HG03159 (cell line): ENCODE results near the gene ANKRD65.
A peak's percentile ranks its signal among the peaks of the same experiment; 100 is the strongest.
"Not testable (repeated sequence)": the region's sequence is repeated elsewhere in the genome, so short reads cannot be mapped to it uniquely, and the experiment has no call there.

Experiments
- ATAC-seq: cut with Tn5 transposase; IDR thresholded peaks from one replicate; pipeline ENCODE4 v1.9.1; 2021; ENCODE audit warnings: mild to moderate bottlenecking, moderate library complexity; ENCODE audit not compliant: unreplicated experiment

The ANKRD65 gene

GRCh38 chr1:1418464-1419362 lies 2.4 kb downstream of the ANKRD65 start:
- no peak for ATAC-seq

- ATAC-seq, result not testable (repeated sequence)
These were observed 3.1 kb downstream of the ANKRD65 start for GRCh38 chr1:1417825-1418463.

GRCh38 chr1:1417396-1417795 lies 3.7 kb downstream of the ANKRD65 start:
- not testable (repeated sequence) for ATAC-seq

- no peak for ATAC-seq
These were observed 5.3 kb downstream of the ANKRD65 start for GRCh38 chr1:1415751-1416150.

- ATAC-seq, result not testable (repeated sequence)
These were observed 8.7 kb downstream of the ANKRD65 start for GRCh38 chr1:1412311-1412902.

- no peak for ATAC-seq
These were observed 9.4 kb downstream of the ANKRD65 start for GRCh38 chr1:1411626-1412025.

- ATAC-seq, result not testable (repeated sequence)
These were observed 10.8 kb downstream of the ANKRD65 start for GRCh38 chr1:1410238-1410637.

GRCh38 chr1:1407636-1408318 lies 13.3 kb downstream of the ANKRD65 start:
- ATAC-seq, result peak; percentile 26

GRCh38 chr1:1406821-1407635 lies 14.0 kb downstream of the ANKRD65 start, which contains the start of gene MRPL20:
TSS of gene MRPL20 (minus strand) at chr1:1407293. CDS start at chr1:1407217, 76 bp downstream.
- peak; percentile 89 for ATAC-seq

- ATAC-seq, result no peak
These were observed 14.8 kb downstream of the ANKRD65 start for GRCh38 chr1:1406101-1406820.

GRCh38 chr1:1403653-1404052 lies 17.4 kb downstream of the ANKRD65 start:
- ATAC-seq, result no peak

- ATAC-seq, result not testable (repeated sequence)
These were observed 18.1 kb downstream of the ANKRD65 start for GRCh38 chr1:1402901-1403392.

- ATAC-seq, result no peak
These were observed 18.8 kb downstream of the ANKRD65 start for GRCh38 chr1:1402072-1402900.

GRCh38 chr1:1401457-1402010 lies 19.5 kb downstream of the ANKRD65 start:
- ATAC-seq, result no peak

- no peak for ATAC-seq
These were observed 20.3 kb downstream of the ANKRD65 start for GRCh38 chr1:1400576-1401456.

- ATAC-seq, result no peak
These were observed 21.1 kb downstream of the ANKRD65 start for GRCh38 chr1:1399872-1400575.
